NCI-H460 (cell line): ENCODE results near the gene NFS1. TPM values are rescaled to one million over a fixed set of nuclear protein-coding genes. Genes with fewer than 3 reads are reported as not detected.
"Not testable (repeated sequence)": the region's sequence is repeated elsewhere in the genome, so short reads cannot be mapped to it uniquely, and the experiment has no call there.

ENCODE experiments used
- DNase-seq: peaks from one replicate; pipeline ENCODE4 v3.0.0-alpha.2; 2016; ENCODE audit warnings: low read depth; ENCODE audit errors: extremely low read depth
- polyA plus RNA-seq: library from polyadenylated mRNA; depleted of rRNA; stranded (reverse); fragments of >200 nt; gene quantifications from 2 replicates; pipeline ENCODE4 v1.2.3, GENCODE V29; 2014; cell fraction: nucleus; rRNA removed
- total RNA-seq: library from RNA; depleted of rRNA; stranded (reverse); fragments of >200 nt; shearing (Covaris generic); gene quantifications from 2 replicates; pipeline ENCODE4 v1.2.3, GENCODE V29; 2014; rRNA removed

The NFS1 gene
- total RNA-seq, result 92.8 and 101 TPM in 2 replicates
- 103 and 137 TPM in 2 replicates for polyA plus RNA-seq

DNA sequence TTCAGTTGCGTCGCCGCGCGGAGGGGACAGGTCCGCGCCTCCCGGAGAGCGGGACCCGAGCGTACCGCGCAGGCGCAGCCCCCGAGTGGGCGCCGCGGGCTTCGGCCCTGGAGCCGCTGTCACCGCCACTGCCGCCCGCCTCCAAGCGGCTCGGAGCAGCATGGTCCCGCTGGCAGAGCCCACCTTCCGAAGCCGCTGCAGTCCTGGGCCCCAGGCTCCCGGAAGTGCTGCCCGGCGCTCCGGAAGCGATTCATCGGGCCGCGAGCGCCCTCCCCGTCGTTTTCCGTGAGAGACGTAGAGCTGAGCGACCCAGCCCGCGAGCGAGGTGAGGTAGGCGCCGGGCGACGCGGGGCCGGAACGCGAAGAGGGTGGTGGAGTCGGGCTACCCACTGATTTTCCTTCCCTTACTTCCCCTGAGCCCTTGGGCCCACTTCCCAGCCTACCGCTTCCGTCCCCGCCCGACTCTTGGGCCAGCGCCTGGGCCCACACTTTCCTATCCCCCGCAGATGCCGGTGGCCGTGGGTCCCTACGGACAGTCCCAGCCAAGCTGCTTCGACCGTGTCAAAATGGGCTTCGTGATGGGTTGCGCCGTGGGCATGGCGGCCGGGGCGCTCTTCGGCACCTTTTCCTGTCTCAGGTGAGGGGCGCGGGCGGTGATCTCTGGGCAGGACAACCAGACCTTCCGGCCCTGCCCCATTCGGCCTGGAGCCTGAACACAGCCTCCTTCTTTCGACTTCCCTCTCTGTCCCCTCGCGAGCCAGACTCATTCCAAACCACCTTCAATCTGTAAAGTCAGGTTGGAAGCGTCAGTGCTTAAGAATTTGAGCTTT is at the start of gene NFS1, which contains the start of gene ROMO1:
Gene NFS1 (minus strand): TSS at position 226 of the 830 bp plus-strand sequence. CDS start 64 bp downstream, at position 162.
Gene ROMO1 (plus strand): TSS at position 279 of the 830 bp plus-strand sequence. CDS start 228 bp downstream, at position 507.
- peak; percentile 79 for DNase-seq

DNA sequence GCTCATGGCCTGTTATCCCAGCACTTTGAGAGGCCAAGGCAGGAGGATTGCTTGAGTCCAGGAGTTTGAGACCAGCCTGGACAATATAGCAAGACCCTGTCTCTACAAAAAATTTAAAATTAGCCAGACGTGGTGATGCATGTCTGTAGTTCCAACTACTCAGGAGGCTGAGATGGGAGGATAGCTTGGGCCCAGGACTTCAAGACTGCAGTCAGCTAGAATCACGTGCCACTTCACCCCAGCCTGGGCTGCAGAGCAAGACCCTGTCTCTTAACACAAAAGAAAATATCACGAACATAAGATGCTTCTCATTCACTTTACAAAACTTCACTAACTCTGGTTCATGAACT is 45.3 kb upstream of the NFS1 start:
- not testable (repeated sequence) for DNase-seq

DNA sequence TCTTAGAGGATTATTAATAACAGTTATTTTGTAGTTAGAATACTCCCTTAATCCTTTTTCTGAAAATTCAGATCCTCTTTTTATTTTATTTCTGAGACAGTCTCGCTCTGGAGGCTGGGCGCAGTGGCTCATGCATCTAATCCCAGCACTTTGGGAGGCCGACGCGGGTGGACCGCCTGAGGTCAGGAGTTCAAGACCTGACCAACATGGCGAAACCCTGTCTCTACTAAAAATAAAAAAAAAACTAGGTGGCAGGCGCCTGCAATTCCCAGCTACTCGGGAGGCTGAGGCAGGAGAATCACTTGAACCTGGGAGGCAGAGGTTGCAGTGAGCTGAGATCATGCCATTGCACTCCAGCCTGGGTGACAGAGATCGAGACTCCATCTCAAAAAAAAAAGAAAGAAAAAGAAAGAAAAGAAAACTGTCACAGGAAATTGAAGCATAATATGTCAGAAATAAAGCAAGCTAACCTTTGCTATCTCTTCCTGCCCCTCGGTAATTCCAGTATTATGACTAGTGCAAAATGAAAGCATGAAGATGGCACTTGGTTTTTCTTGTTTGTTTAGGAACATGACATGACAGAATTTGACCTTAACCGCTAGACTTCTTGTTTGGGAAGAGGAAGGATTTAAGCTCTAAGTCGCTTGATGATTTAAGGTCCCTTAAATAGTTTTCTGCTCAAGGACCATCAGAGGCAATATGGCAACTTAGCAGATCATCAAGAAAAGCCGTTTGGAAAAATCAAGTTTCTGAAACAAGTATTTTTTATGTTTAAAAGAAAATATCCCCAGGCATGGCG is 44.7 kb upstream of the NFS1 start:
- peak; percentile 37 for DNase-seq

DNA sequence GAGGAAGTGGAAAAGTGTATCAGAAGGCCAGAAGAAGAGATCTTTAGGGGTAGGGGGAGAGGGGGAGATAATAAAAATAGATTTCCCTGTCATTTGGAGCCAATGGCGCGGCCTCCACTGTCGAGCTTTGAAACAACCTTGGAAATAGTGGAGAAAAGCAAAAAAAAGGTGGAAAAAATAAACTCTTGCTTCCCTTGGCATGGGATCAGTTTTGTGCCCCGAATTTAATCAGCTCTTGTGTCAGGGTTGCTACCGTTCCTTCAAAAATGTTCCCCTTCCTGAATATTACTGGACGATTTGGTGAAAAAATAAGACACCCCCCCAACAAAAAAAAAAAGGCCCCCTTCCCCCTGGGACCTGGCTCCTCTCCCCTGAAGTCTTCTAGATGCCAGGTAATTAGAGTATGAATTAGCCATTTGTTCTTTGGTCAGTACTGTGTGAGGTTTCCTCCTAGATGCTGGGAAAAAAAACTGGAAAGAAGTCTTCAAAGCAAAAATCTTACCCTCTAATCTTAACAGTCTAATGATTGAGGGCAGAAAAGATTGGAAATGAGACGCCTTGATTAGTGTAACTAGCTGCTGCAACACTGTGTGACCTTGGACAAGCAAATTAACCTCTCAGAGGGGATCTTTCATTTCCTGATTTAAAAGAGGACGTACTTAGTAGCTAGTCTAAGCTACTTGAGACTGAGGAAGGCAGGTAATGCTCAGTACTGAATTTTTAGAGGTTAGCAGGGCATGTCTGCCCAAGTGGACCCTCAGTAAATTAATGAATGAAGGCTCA is 43.8 kb upstream of the NFS1 start:
- no peak for DNase-seq

DNA sequence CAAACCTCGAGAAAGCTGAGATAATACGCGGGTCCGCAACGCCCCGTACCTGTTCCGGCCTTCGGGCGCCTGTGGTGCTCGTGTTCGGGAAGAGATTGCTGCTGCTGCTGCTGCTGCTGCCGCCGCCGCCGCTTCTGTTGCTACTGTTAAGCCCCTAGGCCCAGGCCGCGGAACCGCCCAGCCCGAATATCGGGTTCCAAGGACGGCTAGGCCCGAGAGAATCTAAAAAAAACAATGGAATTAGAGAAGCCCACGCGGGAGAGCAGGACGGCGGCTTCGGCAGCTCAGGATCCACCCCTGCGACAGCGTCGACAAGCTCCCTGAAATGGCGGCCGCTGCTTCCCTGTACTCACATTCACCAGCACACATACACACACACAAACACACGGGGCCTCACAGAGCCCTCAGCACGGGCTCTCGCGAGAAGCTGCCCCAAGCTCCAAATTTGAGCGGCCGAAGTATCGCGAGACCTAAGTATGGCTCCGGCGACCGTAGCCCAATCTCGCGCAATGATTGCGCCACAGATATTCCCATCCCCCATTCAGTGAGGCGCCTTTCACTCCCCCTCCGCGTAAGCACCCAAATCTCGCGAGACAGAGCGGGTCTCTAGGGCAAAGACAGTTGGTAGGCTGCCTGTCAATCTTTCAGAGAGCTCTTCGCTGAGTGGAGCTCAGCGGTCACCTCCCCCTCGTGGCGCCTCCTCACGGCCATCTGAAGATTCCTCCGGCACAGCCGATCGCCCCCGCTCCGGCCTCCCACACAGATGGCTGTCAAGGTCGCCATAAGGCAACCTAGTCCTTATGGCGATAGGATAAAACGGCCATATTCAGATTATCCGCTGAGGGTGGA is 43.0 kb upstream of the NFS1 start, which contains the start of gene RBM39:
Gene RBM39 (minus strand): TSS at position 369 of the 849 bp plus-strand sequence. CDS start 1,386 bp downstream, outside the sequence.
- DNase-seq, result peak; percentile 100

DNA sequence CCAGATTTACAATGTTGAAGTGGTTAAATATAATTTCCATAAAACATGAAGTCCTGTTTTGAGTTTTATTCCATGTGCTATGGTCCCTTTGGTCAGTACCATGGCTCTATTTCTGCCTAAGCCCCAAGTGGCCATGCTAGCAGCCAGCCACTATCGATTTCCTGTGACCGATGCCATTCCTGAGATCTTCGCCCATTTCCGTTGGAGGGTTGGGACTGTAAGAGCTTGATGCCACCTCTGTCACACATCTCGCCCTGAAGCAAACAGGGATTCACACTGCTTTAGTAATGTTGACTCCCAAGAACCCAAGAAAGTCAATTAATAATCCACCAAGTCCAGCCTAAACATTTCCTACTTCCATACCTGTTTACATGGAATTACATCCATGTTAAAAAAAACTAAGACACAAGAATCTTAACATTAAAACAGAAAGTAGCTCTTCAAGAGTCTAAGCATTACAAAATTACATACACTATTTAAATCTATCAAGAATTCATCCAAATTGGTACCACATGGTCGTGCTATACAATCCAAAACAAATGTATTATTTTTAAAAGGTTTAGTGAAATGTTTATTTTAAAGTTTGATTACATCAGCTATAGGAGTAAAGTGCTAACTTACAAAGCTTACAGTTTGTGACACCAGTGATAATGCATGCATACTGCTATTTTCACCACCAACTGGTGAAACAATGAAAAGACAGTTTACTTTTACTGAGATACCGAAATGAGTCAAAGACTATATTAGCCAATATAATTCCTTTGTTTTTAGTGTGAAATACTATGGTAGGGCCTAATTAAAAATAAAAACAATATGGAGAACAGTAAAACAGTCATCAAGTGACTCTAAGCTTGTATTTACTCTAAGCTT is 40.4 kb upstream of the NFS1 start:
- peak; percentile 47 for DNase-seq

DNA sequence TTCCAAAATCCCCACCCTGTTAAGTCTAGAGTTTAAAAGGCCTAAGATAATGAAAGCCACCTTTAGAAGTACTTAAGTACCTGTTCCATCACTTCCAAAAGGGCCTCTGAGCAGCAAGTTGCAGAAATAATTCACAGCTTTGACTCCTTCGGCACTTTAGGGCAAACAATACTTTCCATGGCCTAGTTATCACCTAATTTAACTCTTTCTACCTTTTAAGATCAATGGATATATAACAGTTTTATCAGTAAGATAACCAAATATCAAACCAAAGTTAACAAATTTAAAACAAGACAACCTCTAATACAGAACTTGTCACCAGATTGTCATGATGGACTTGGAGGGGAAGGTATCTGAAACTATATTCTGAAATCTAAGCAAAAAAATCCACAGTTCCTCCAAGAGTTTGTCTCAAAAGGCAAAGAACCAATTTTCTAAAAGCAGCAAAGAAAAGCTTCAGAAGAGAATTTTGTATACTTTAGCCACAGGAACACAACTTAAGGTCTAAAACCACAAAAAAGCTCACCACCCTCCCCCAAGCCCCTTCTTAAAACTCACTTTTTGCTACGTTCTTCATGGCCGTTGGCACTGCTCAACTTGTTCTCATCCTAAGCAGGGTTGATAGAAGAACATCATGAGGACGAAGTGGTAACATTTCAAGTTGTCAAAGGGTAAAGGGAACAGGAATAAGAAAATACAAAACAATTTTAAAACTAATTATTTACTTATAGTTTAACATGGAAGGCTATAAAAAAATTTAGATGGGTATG is 39.4 kb upstream of the NFS1 start:
- DNase-seq, result no peak

DNA sequence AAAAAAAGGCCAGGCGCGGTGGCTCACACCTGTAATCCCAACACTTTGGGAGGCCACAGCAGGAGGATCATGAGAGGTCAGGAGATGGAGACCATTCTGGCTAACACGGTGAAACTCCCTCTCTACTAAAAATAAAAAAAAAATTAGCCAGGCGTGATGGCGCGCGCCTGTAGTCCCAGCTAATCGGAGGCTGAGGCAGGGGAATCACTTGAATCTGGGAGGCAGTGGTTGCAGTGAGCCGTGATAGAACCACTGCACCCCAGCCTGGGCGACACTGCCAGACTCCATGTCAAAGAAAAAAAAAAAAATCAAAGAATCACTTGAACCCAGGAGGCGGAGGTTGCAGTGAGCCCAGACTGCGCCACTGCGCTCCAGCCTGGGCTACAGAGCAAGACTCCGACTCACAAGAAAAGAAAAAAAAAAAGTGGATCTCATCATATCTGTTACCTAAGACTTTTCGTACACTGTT is 38.7 kb upstream of the NFS1 start:
- DNase-seq, result no peak

DNA sequence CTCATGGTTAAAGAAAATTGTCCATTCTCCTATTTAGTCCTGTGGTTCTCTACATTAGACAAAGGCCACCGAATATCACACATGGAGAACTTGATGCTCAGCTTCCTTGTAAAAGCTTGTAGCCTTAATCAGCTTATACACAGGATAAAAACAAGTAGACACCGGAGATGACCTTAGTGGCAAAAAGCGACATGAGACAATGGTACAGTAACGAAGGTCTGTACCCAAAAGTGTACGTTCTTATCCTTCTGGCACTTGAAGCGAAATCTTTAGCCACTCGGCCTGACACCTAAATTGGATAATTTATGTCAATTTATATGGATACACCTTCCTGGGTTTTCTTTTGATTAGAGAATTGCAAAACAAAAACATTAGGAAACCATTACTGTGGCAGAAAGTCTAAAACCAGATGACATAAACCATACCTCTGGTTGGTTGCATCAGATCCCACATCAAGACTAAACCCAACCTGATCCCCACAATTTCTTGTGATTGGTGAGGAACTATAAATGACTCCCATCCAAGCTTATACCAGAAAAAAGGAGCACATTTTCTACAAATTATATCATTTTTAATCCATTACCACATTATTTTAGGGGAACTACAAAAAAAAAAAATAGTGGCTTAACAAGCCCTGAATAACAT is 36.8 kb upstream of the NFS1 start:
- DNase-seq, result no peak

DNA sequence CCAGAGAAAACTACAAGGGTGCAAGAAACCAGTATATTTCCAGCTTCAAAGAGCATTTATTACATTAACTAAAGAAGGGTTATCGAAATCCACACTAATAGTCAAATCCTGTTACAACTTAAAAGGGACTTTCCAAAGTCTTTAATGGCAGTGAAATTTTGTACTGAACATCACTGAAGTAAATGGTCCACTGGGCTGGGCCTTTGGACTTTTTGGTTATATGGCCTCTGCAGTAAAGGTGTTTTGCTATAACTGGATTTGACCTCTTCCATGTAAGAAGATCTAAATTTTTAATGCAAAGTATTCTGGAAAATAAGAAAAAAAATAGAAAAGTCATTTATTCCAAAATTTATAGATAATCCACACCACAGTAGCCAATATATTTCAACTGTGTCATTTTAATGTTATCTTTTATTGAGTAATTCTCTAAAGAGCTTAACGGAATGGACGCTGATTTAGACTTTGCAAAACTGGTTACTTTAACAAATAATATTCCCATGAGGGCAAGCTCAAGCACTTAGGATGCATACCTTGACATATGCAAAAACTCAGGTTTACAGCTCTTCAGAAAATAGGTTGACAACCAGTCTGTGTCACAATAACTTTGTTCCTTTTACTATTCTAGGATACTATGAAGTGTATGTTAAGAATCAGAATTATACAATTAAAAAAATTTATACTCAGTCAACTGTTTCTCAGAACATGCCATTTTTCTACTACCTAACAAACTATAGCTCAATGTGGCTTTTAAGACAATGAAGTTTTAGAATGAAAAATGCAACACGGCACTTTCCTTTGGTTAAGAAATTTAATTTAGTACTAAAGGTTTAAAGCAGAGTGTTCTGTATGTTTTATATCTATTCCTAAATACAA is 35.9 kb upstream of the NFS1 start:
- no peak for DNase-seq

DNA sequence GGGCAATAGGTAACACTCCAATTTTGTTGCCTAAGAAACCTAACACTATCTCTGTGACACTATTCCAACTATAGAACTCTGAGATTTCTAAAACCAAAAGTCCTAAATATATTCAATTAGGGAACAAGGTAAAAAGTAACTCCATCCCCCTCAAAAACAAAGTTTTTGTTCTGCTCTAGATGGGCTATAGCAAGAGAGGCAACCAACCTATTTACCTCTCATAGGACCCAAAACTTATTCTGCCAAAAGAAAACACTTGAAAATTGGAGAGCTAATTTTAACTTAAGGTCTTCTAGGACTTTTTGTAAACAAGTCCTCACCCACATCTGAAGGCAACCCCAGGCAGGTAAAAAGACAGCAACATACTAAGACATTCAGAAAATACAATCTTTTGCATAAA is 35.2 kb upstream of the NFS1 start:
- no peak for DNase-seq

DNA sequence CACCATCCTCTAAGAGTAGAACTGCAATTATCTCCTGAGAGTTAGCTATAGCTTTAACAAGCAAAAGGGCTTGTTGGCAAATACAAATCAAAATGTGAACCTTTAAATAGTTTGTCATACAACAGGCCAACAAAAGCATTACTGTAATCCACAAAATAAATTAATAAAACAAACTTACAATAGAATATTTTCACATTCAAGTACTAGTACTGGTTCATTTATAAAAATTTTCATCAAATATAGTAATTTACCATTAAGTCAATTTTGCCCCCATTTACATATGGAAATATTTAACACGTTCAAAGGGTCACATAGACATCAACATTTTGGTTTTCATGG is 33.5 kb upstream of the NFS1 start:
- no peak for DNase-seq

DNA sequence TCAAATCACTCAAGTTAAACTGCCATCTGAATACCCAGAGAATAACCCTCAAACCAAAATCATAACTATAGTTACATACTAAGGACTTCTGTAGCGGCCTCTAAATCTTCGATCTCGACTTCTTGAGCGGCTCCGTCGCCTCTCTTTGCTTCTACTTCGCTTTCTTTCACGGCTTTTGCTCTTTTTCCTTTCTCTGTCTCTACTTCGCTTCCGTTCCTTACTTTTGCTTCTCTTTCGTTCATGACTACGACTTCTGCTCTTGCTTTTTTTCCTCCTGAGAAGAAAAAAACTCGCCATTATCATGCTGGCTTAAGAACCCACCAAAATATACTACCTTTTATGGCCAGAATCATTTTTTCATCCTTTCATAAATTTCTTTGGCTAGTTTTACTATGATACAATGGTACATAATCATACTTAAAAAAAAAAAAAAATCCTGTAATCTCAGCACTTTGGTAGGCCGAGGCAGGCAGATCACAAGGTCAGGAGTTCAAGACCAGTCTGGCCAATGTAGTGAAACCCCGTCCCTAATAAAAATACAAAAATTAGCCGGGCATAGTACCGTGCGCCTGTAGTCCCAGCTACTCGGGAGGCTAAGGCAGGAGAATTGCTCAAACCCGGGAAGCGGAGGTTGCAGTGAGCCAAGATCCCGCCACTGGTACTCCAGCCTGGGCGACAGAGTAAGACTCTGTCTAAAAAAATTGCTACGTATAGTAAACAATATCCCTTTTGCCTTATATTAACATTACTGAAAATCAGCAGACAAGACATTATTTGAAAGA is 32.9 kb upstream of the NFS1 start:
- DNase-seq, result no peak

DNA sequence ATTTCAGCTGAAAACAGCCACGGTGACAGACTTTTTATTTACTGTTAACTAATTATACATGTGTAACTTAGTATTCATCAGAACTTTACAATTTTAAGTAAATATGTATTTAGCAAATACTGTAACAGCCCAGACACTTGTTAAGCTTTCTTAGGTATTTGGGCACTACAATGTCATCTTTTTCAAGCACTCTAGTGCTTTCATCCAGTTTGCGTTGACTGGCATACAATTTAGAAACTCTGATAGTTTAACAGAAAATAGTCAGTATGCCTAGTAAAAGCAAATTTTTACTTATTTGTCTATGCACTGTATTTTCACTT is 32.3 kb upstream of the NFS1 start:
- no peak for DNase-seq

DNA sequence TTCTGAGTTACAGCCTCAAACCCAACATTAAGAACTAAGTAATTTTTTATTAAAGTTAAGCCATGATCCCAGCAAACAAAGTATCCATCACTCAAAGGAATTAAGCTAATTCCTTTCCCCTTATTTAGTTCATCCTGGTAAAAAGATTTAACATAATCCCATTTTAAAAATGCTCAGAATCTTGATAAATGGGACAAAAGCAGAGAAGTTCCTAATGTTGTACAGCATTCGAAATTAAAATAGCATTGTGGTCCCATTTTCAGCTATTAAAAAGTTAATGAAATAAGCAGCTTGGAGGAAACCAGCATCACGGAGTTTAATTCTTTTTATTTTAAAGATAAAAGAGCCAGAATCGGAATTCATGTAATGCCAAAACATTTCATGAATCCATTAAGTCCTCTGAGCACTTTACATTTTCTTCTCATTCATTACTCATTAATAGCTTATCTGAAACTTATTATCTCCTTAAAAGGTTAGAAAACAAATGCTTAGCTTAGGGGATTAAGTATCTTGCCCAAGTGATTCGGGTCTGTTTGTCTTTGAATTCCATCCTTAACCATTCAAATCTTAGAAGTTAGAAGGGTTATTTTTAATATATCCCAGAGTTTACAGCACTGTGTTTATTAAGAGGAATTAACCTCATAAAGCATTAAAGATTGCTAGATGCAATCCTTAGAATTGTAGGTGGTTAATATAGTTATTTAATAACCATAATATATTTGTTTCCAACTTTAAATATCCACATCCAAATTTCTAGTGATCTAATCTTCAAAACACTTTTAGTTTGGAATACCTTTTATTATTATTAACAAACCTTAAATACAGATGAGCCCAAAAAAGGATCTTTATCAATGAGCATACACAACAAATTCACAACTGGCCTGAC is 31.7 kb upstream of the NFS1 start:
- no peak for DNase-seq
